SU-DHL-6 (cell line): ENCODE data around the gene ASAP2.

ENCODE experiments used
- CTCF ChIP-seq: fragments of 200-600 bp; sonication (generic); IDR thresholded peaks from one replicate; pipeline ENCODE4 v1.5.1; 2017; ENCODE audit warnings: antibody characterized with exemption, mild to moderate bottlenecking, low read length, moderate library complexity; ENCODE audit not compliant: insufficient read depth, poor library complexity, severe bottlenecking
- EZH2phosphoT487 ChIP-seq: fragments of 200-600 bp; sonication (generic), shearing (Covaris generic); conservative IDR thresholded peaks from 2 replicates; pipeline ENCODE4 v1.6.1; 2018; ENCODE audit warnings: mild to moderate bottlenecking, antibody characterized with exemption, low read length, moderate library complexity, mixed read lengths

GRCh38 chr2:9217838-9218770, 11.5 kb downstream of the ASAP2 start:
- no peak for TF ChIP-seq CTCF
- no peak for TF ChIP-seq EZH2phosphoT487
